HepG2 (cell line): Measurements from ENCODE around the gene VGLL4. TPM values are rescaled to one million over a fixed set of nuclear protein-coding genes. Genes with fewer than 3 reads are reported as not detected.
A peak's percentile ranks its signal among the peaks of the same experiment; 100 is the strongest.

Experiments used
- AHR ChIP-seq: IDR thresholded peaks from 2 replicates; pipeline ENCODE4 v1.6.1; 2018; ENCODE audit warnings: missing genetic modification reagents, missing compliant biosample characterization
- JUND ChIP-seq: sonication (generic); formaldehyde crosslinking; IDR thresholded peaks from 2 replicates; pipeline ENCODE4 v1.8.0; 2022; ENCODE audit warnings: mild to moderate bottlenecking, missing genetic modification reagents
- KLF15 ChIP-seq: sonication (generic); formaldehyde crosslinking; IDR thresholded peaks from 2 replicates; pipeline ENCODE4 v1.8.1; 2023; ENCODE audit warnings: borderline replicate concordance, mild to moderate bottlenecking, inconsistent platforms, missing genetic modification reagents, mixed read lengths
- LCORL ChIP-seq, 2 experiments: fragments of 450-650 bp in 1 of 2; sonication (generic) in 1 of 2; formaldehyde crosslinking in 1 of 2; IDR thresholded peaks; 2 replicates each; pipeline versions ENCODE4 v1.5.0 to v1.6.1; 2017 to 2020; ENCODE audit warnings: antibody characterized with exemption in 1 of 2, missing genetic modification reagents in 1 of 2
- NBN ChIP-seq: fragments of 450-650 bp; conservative IDR thresholded peaks from 2 replicates; pipeline ENCODE4 v1.6.1; 2017
- PAX8 ChIP-seq: sonication (generic); formaldehyde crosslinking; IDR thresholded peaks from 2 replicates; pipeline ENCODE4 v1.8.0; 2022; ENCODE audit warnings: mild to moderate bottlenecking, missing genetic modification reagents, borderline replicate concordance
- SRSF1 ChIP-seq: fragments of 200-400 bp; formaldehyde crosslinking; optimal IDR thresholded peaks from 2 replicates; pipeline ENCODE3; 2017; ENCODE audit warnings: mild to moderate bottlenecking, low read depth, low read length, moderate library complexity
- TP53 ChIP-seq: sonication (generic); formaldehyde crosslinking; conservative IDR thresholded peaks from 2 replicates; pipeline ENCODE4 v1.4.0; 2020; ENCODE audit warnings: missing genetic modification reagents
- ZBTB7B ChIP-seq: sonication (generic); formaldehyde crosslinking; IDR thresholded peaks from 2 replicates; pipeline ENCODE4 v1.4.0; 2020; ENCODE audit warnings: missing genetic modification reagents
- ZGPAT ChIP-seq: IDR thresholded peaks from 2 replicates; pipeline ENCODE4 v1.6.1; 2016; ENCODE audit warnings: mild to moderate bottlenecking
- ZNF234 ChIP-seq: sonication (generic); formaldehyde crosslinking; conservative IDR thresholded peaks from 2 replicates; pipeline ENCODE4 v1.5.1; 2020; ENCODE audit warnings: mild to moderate bottlenecking, missing genetic modification reagents
- ZNF3 ChIP-seq: IDR thresholded peaks from 2 replicates; pipeline ENCODE4 v1.7.0; 2017; ENCODE audit warnings: inconsistent platforms
- ZNF354B ChIP-seq: sonication (generic); formaldehyde crosslinking; IDR thresholded peaks from 2 replicates; pipeline ENCODE4 v1.8.0; 2022; ENCODE audit warnings: mild to moderate bottlenecking, missing genetic modification reagents
- ZNF646 ChIP-seq: sonication (generic); formaldehyde crosslinking; IDR thresholded peaks from 2 replicates; pipeline ENCODE4 v1.9.0; 2021; ENCODE audit warnings: mild to moderate bottlenecking, missing genetic modification reagents
- polyA plus RNA-seq, 8 experiments: library from polyadenylated mRNA; depleted of rRNA in 3 of 8; stranded (reverse) in 7 of 8; unstranded in 1 of 8; fragments of >200 nt; fragmentation: Illumina TruSeq in 4 of 8; extraction: Trizol in 4 of 8; gene quantifications; 2 replicates each; pipeline versions ENCODE4 v1.2.1 to v1.2.3, GENCODE V29; 2011 to 2016; ENCODE audit warnings: low read depth in 4 of 8, missing spikeins in 1 of 8, mixed read lengths in 1 of 8; ENCODE audit not compliant: insufficient read depth in 1 of 8
- total RNA-seq, 5 experiments: library from RNA; depleted of rRNA; stranded (reverse); fragments of >200 nt; fragmentation: Illumina TruSeq; extraction: Trizol; gene quantifications; 2 replicates each; pipeline ENCODE4 v1.2.3, GENCODE V29; 2016; ENCODE audit warnings: low read depth in 1 of 5
- TF ChIP-seq, protein P1 (sequence below): sonication (generic); formaldehyde crosslinking; IDR thresholded peaks from 2 replicates; pipeline ENCODE4 v1.5.0; 2020; ENCODE audit warnings: missing genetic modification reagents, mild to moderate bottlenecking, borderline replicate concordance
- TF ChIP-seq, protein P2 (sequence below): sonication (generic); formaldehyde crosslinking; conservative IDR thresholded peaks from 2 replicates; pipeline ENCODE4 v1.4.0; 2020; ENCODE audit warnings: missing genetic modification reagents
- TF ChIP-seq, protein P3 (sequence below): conservative IDR thresholded peaks from 2 replicates; pipeline ENCODE4 v1.6.1; 2018; ENCODE audit warnings: missing genetic modification reagents

Gene VGLL4
- total and polyA plus RNA-seq, 2 of the 13 experiments (the other 11 are each of a cell fraction or from before 2014, with no cell fraction given): 23.2 to 39.0 TPM

- TF ChIP-seq, protein P1, sequence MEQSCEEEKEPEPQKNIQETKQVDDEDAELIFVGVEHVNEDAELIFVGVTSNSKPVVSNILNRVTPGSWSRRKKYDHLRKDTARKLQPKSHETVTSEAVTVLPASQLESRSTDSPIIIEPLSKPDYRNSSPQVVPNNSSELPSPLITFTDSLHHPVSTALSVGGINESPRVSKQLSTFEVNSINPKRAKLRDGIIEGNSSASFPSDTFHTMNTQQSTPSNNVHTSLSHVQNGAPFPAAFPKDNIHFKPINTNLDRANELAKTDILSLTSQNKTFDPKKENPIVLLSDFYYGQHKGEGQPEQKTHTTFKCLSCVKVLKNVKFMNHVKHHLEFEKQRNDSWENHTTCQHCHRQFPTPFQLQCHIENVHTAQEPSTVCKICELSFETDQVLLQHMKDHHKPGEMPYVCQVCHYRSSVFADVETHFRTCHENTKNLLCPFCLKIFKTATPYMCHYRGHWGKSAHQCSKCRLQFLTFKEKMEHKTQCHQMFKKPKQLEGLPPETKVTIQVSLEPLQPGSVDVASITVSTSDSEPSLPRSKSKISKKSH (CRISPR knock-in tag): no peak
- TF ChIP-seq ZNF646 (CRISPR knock-in tag) (no peak), LCORL (IDR thresholded peaks at IDR 0.05) (no peak), LCORL (CRISPR knock-in tag; IDR thresholded peaks at IDR 0.05) (no peak), ZBTB7B (0 out of 2 replicates have a peak, but pooled peaks have one; percentile 36), ZNF234 (no peak), ZGPAT (peak; percentile 86), NBN (no peak), KLF15 (CRISPR knock-in tag) (no peak), ZNF354B (no peak), SRSF1 (no peak), AHR (no peak), PAX8 (no peak), JUND (CRISPR knock-in tag) (no peak), ZNF3 (CRISPR knock-in tag) (no peak), TP53 (CRISPR knock-in tag) (no peak)
- TF ChIP-seq, protein P2, sequence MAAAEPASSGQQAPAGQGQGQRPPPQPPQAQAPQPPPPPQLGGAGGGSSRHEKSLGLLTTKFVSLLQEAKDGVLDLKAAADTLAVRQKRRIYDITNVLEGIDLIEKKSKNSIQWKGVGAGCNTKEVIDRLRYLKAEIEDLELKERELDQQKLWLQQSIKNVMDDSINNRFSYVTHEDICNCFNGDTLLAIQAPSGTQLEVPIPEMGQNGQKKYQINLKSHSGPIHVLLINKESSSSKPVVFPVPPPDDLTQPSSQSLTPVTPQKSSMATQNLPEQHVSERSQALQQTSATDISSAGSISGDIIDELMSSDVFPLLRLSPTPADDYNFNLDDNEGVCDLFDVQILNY (CRISPR knock-in tag): no peak
- TF ChIP-seq, protein P3, sequence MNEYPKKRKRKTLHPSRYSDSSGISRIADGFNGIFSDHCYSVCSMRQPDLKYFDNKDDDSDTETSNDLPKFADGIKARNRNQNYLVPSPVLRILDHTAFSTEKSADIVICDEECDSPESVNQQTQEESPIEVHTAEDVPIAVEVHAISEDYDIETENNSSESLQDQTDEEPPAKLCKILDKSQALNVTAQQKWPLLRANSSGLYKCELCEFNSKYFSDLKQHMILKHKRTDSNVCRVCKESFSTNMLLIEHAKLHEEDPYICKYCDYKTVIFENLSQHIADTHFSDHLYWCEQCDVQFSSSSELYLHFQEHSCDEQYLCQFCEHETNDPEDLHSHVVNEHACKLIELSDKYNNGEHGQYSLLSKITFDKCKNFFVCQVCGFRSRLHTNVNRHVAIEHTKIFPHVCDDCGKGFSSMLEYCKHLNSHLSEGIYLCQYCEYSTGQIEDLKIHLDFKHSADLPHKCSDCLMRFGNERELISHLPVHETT: no peak
These were observed 24.8 kb downstream of the VGLL4 start (continued) for GRCh38 chr3:11618904-11619303.
